Measurements from ENCODE around the gene ANGPTL8.
A peak's percentile ranks its signal among the peaks of the same experiment; 100 is the strongest.

ANGPTL8 gene

GRCh38 chr19:11264452-11265176 is 25.2 kb downstream of the ANGPTL8 start:
- no peak for DNase-seq

GRCh38 chr19:11265177-11265784 is 25.9 kb downstream of the ANGPTL8 start:
- DNase-seq, result no peak

- DNase-seq, result no peak
Observed at GRCh38 chr19:11265785-11266236, 26.4 kb downstream of the ANGPTL8 start.

- DNase-seq, result no peak
Observed at GRCh38 chr19:11267316-11268085, 28.1 kb downstream of the ANGPTL8 start.

- no peak for DNase-seq
Observed at GRCh38 chr19:11268783-11269267, 29.4 kb downstream of the ANGPTL8 start.

- no peak for DNase-seq
Observed at GRCh38 chr19:11269408-11269807, 30.0 kb downstream of the ANGPTL8 start.

- no peak for DNase-seq
Observed at GRCh38 chr19:11273296-11273695, 33.9 kb downstream of the ANGPTL8 start.

- no peak for DNase-seq
Observed at GRCh38 chr19:11273989-11274388, 34.6 kb downstream of the ANGPTL8 start.

- no peak for DNase-seq
Observed at GRCh38 chr19:11274533-11275086, 35.2 kb downstream of the ANGPTL8 start.

GRCh38 chr19:11278670-11279069 is 39.3 kb downstream of the ANGPTL8 start:
- DNase-seq, result no peak

- peak; percentile 54 for DNase-seq
Observed at GRCh38 chr19:11279505-11280236, 40.3 kb downstream of the ANGPTL8 start.

- DNase-seq, result no peak
Observed at GRCh38 chr19:11281356-11282049, 42.1 kb downstream of the ANGPTL8 start.

GRCh38 chr19:11284515-11284914 is 45.1 kb downstream of the ANGPTL8 start:
- DNase-seq, result no peak

GRCh38 chr19:11286312-11286974 is 47.0 kb downstream of the ANGPTL8 start:
- DNase-seq, result peak; percentile 70

- peak; percentile 31 for DNase-seq
Observed at GRCh38 chr19:11288349-11288748, 48.9 kb downstream of the ANGPTL8 start.

GRCh38 chr19:11290256-11290655 is 50.8 kb downstream of the ANGPTL8 start:
- DNase-seq, result no peak

- no peak for DNase-seq
Observed at GRCh38 chr19:11291415-11291814, 52.0 kb downstream of the ANGPTL8 start.
